GM12878 (cell line): ENCODE data around the gene RHBDF2. TPM values are rescaled to one million over a fixed set of nuclear protein-coding genes. Genes with fewer than 3 reads are reported as not detected.

Source experiments
- ATAC-seq: fragments of 200-7000 bp; cut with Tn5 transposase; 3 replicates; pipeline ENCODE4 v1.9.1; 2020; ENCODE audit warnings: mild to moderate bottlenecking, moderate library complexity
- BruUV-seq: library from RNA; stranded (reverse); fragments of 400-500 nt; replicated peaks from 2 replicates; lab custom pipeline; 2021; lab: Mats Ljungman, UMichigan
- CTCF ChIA-PET: fragments of 300-600 bp; sonication (Branson Sonifier 250); formaldehyde crosslinking; extraction: SDS; loops from one replicate; lab custom pipeline; 2021; ENCODE audit warnings: inconsistent platforms; lab: Yijun Ruan, JAX
- POLR2A ChIA-PET: fragments of 350-600 bp; formaldehyde crosslinking; extraction: SDS; loops from one replicate; lab custom pipeline; 2021; ENCODE audit warnings: inconsistent platforms; lab: Charles Lee
- RAD21 ChIA-PET: fragments of 300-600 bp; sonication (Branson Sonifier 250); formaldehyde crosslinking; loops from one replicate; lab custom pipeline; 2023; ENCODE audit warnings: antibody characterized with exemption; ENCODE audit not compliant: unreplicated experiment; lab: Charles Lee
- SMC1A ChIA-PET: fragments of 300-600 bp; sonication (Branson Sonifier 250); formaldehyde crosslinking; loops from one replicate; lab custom pipeline; 2023; ENCODE audit not compliant: unreplicated experiment, uncharacterized antibody; lab: Charles Lee
- DNase-seq: peaks from one replicate; pipeline ENCODE4 v3.0.0-alpha.2; 2011; ENCODE audit warnings: low read depth, low spot score
- FAIRE-seq: peaks from 3 replicates; lab custom pipeline; 2011; peaks lifted over from hg19 to GRCh38; lab: Jason Lieb, UNC
- H2AFZ ChIP-seq: 2 replicates; pipeline ENCODE4 v1.6.0; 2011; ENCODE audit warnings: low read depth, low read length, control low read depth; ENCODE audit not compliant: control insufficient read depth
- H3K27ac ChIP-seq: 2 replicates; pipeline ENCODE4 v1.5.1; 2011; ENCODE audit warnings: control low read depth; ENCODE audit not compliant: control insufficient read depth, insufficient read depth
- H3K27me3 ChIP-seq, 2 experiments: replicated peaks in 1 of 2; 2 replicates each; pipeline versions ENCODE4 v1.6.0 to v1.6.1; 2011; ENCODE audit warnings: low read length in 1 of 2; ENCODE audit not compliant: control insufficient read depth in 2 of 2, insufficient read depth in 2 of 2
- H3K36me3 ChIP-seq, 2 experiments: 2 replicates each; pipeline ENCODE4 v1.5.1; 2011; ENCODE audit warnings: low read length in 1 of 2; ENCODE audit not compliant: control insufficient read depth in 2 of 2, insufficient read depth in 2 of 2
- H3K4me1 ChIP-seq: 2 replicates; pipeline ENCODE4 v1.6.1; 2011; ENCODE audit warnings: mild to moderate bottlenecking, low read length, moderate library complexity, mixed read lengths; ENCODE audit not compliant: control insufficient read depth, insufficient read depth
- H3K4me2 ChIP-seq: 2 replicates; pipeline ENCODE4 v1.6.0; 2011; ENCODE audit warnings: control low read depth; ENCODE audit not compliant: control insufficient read depth, insufficient read depth
- H3K4me3 ChIP-seq: fragments of 200-600 bp; sonication (generic); 2 replicates; pipeline ENCODE4 v1.5.1; 2016
- H3K79me2 ChIP-seq: 2 replicates; pipeline ENCODE4 v1.6.0; 2011; ENCODE audit warnings: low read length; ENCODE audit not compliant: control insufficient read depth, insufficient read depth
- H3K9ac ChIP-seq: 2 replicates; pipeline ENCODE4 v1.8.0; 2011; ENCODE audit warnings: low read length, control low read depth, mixed read lengths; ENCODE audit not compliant: control insufficient read depth, insufficient read depth
- H3K9me3 ChIP-seq: replicated peaks from 3 replicates; pipeline ENCODE4 v1.5.1; 2011; ENCODE audit warnings: mild to moderate bottlenecking, low read length; ENCODE audit not compliant: control insufficient read depth, insufficient read depth
- H4K20me1 ChIP-seq: 2 replicates; pipeline ENCODE4 v1.6.0; 2011; ENCODE audit not compliant: control insufficient read depth, insufficient read depth
- ATF7 ChIP-seq: fragments of 450-650 bp; IDR thresholded peaks from 2 replicates; pipeline ENCODE4 v1.6.1; 2016; ENCODE audit warnings: low read depth, mild to moderate bottlenecking
- BHLHE40 ChIP-seq, 2 experiments: fragments of 450-650 bp in 1 of 2; IDR thresholded peaks; 2 replicates each; pipeline ENCODE4 v1.6.1; 2011 to 2017; ENCODE audit warnings: low read depth in 2 of 2, borderline replicate concordance in 1 of 2, improper control_type of control experiment in 1 of 2, low read length in 1 of 2, mild to moderate bottlenecking in 1 of 2
- CREB1 ChIP-seq: IDR thresholded peaks from 2 replicates; pipeline ENCODE4 v1.6.1; 2012; ENCODE audit warnings: low read depth, mild to moderate bottlenecking, inconsistent platforms
- KLF5 ChIP-seq: fragments of 450-650 bp; IDR thresholded peaks from 2 replicates; pipeline ENCODE4 v1.6.1; 2014; ENCODE audit warnings: mild to moderate bottlenecking; ENCODE audit not compliant: partially characterized antibody
- NFYB ChIP-seq: IDR thresholded peaks from 2 replicates; pipeline ENCODE4 v1.6.1; 2011; ENCODE audit warnings: low read depth, mild to moderate bottlenecking, low read length, improper control_type of control experiment, moderate library complexity; ENCODE audit not compliant: insufficient read depth
- RAD21 ChIP-seq: IDR thresholded peaks from 2 replicates; pipeline ENCODE4 v1.6.1; 2011; ENCODE audit warnings: mild to moderate bottlenecking, low read depth, low read length, moderate library complexity; ENCODE audit not compliant: insufficient read depth
- RAD51 ChIP-seq: fragments of 450-650 bp; IDR thresholded peaks from 2 replicates; pipeline ENCODE4 v1.6.1; 2016; ENCODE audit warnings: moderate library complexity, mild to moderate bottlenecking, inconsistent platforms
- SMC3 ChIP-seq: IDR thresholded peaks from 2 replicates; pipeline ENCODE4 v1.6.1; 2011; ENCODE audit warnings: low read length, improper control_type of control experiment, borderline replicate concordance
- WGBS: methylation state at CpG from one replicate; pipeline ENCODE4 v1.1.6; 2016; ENCODE audit warnings: low lambda C conversion rate; ENCODE audit not compliant: insufficient replicate concordance, insufficient coverage; ENCODE audit errors: missing lambda C conversion rate; 5-methylcytosine and 5-hydroxymethylcytosine counted together
- in situ Hi-C: fragments of 300-500 bp; cut with MboI; formaldehyde crosslinking; loops from 9 replicates; pipeline ENCODE4 v1.14.3; 2018; ENCODE audit warnings: mixed read lengths
- intact Hi-C: fragments of 100-400 bp; cut with micrococcal nuclease; formaldehyde crosslinking; loops from one replicate; pipeline ENCODE4 v1.14.2; 2022; ENCODE audit not compliant: unreplicated experiment
- polyA plus RNA-seq, 11 experiments: library from polyadenylated mRNA; depleted of rRNA in 4 of 11; unstranded in 6 of 11; stranded (reverse) in 5 of 11; fragments of >200 nt; fragmentation: Nextera tagmentation in 4 of 11; fragmentation: Illumina TruSeq in 1 of 11; extraction: Ambion mirVana in 4 of 11; extraction: Trizol in 1 of 11; gene quantifications; 1 replicate in 1 of 11; 2 replicates in 10 of 11; pipeline versions ENCODE4 v1.2.1 to v1.2.3, GENCODE V29; 2011 to 2016; ENCODE audit warnings: inconsistent platforms in 2 of 11, missing spikeins in 2 of 11, low read depth in 1 of 11
- total RNA-seq, 4 experiments: library from RNA; depleted of rRNA in 3 of 4; stranded (reverse); fragments of >200 nt in 3 of 4; fragmentation: Illumina TruSeq in 1 of 4; extraction: Trizol in 1 of 4; gene quantifications; 2 replicates each; pipeline versions ENCODE4 v1.2.1 to v1.2.3, GENCODE V29; 2013 to 2021
- TF ChIP-seq, protein P1 (sequence below): IDR thresholded peaks from 2 replicates; pipeline ENCODE4 v1.6.1; 2011; ENCODE audit warnings: low read depth, mild to moderate bottlenecking, low read length, moderate library complexity, borderline replicate concordance; ENCODE audit errors: extremely low read depth
- TF ChIP-seq, protein P2 (sequence below): fragments of 450-650 bp; IDR thresholded peaks from 2 replicates; pipeline ENCODE4 v1.6.1; 2017; ENCODE audit warnings: antibody characterized with exemption, mild to moderate bottlenecking, moderate library complexity
- TF ChIP-seq, protein P3 (sequence below): IDR thresholded peaks from 2 replicates; pipeline ENCODE4 v1.6.1; 2012; ENCODE audit warnings: low read depth, low read length, improper control_type of control experiment
- TF ChIP-seq, protein P4 (sequence below), 3 experiments: IDR thresholded peaks in 2 of 3; conservative IDR thresholded peaks in 1 of 3; 2 replicates each; pipeline ENCODE4 v1.5.1; 2011; ENCODE audit warnings: low read depth in 3 of 3, low read length in 3 of 3, mild to moderate bottlenecking in 3 of 3, control low read depth in 2 of 3, moderate library complexity in 2 of 3, inconsistent platforms in 1 of 3, mixed read lengths in 1 of 3; ENCODE audit not compliant: control insufficient read depth in 2 of 3, insufficient read depth in 1 of 3; ENCODE audit errors: extremely low read depth in 1 of 3

Gene RHBDF2
- total and polyA plus RNA-seq, 10 of the 15 experiments (the other 5 are each of a cell fraction or from before 2014, with no cell fraction given): 0.97 to 43.0 (median 18.7) TPM

DNA sequence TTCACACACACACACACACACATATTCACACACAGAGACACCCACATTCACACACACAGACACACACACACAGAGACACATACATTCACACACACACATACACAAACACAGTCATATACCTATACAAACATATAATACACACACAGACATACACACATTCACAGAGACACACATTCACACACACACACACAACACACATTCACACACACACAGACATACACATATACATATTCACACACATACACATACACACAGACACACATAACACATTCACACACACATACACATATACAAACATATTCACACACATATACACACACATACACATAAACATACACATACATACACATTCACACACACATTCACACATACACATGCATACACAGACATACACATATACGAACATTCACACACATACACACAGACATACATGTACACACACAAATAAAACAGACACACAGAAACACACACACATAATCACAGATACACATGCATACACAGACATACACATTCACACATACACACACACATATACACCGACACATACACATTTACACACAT lies 46.5 kb upstream of the RHBDF2 start (continued):
- TF ChIP-seq, protein P1, sequence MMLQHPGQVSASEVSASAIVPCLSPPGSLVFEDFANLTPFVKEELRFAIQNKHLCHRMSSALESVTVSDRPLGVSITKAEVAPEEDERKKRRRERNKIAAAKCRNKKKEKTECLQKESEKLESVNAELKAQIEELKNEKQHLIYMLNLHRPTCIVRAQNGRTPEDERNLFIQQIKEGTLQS: no peak

DNA sequence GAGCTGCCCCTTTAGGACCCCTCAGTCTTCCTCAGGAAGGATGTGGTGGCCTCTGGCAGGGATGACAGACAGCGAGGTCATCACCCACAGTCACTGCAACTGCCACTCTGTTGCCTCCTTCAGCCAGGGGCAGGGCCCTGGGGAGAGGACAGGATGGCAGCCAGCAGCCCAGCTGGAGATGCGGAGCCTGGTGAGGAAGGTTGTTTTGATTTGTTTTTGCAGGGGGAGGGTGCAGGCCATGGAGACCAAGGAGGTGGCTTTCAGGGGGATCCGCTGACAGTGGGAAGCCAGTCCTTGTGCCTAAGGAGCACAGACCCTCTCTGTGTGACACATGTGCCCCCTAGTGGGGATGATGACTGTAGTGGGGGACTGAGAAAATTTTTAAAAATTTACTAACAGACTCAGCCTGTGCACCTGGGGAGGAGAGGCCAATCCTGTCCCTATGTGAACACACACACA lies 46.0 kb upstream of the RHBDF2 start:
- ATAC-seq: peak; percentile 93
- no peak for DNase-seq
- Histone ChIP-seq H4K20me1 (no peaks in the 10 kb centered on the region), H3K9ac (no peak overlapping the region), H3K4me3 (no peak overlapping the region), H2AFZ (no peak overlapping the region), H3K27ac (no peak overlapping the region), H3K27me3 (peaks cover 0 to 3% of the 10 kb centered on the region in 2 experiments; a peak in 3 of 4 replicates), H3K36me3 (no peaks in the 10 kb centered on the region; a peak in 1 of 4 replicates), H3K4me1 (no peaks in the 10 kb centered on the region; the same call in 1 of the 2 replicates), H3K9me3 (no peaks in the 10 kb centered on the region), H3K79me2 (no peaks in the 10 kb centered on the region), H3K4me2 (no peak overlapping the region)
- in situ Hi-C loops (no loop called here), intact Hi-C loops (loop anchor here (1.0 to 2.0 kb wide), 2 partner anchors 24 to 82 kb away; no protein-coding TSS in a partner anchor)
- FAIRE-seq: no peak
- BruUV-seq: no TSS peak
- CTCF ChIA-PET: interaction anchor here (0.5 to 4.7 kb wide), 14 partner anchors 11 to 382 kb away, joined by 3 to 36 read pairs (median 4); partner anchors contain the start of gene AANAT
- RAD21 ChIA-PET: interaction anchor here (1.8 to 2.5 kb wide), 2 partner anchors 19 to 24 kb away, joined by 5 to 9 read pairs; no protein-coding TSS in a partner anchor
- WGBS: 76% methylated on average over 3 of the region's 3 CpGs
- POLR2A ChIA-PET: no interaction called here
- SMC1A ChIA-PET: interaction anchor here (1.1 to 3.7 kb wide), 6 partner anchors 11 to 45 kb away, joined by 3 to 18 read pairs (median 7); no protein-coding TSS in a partner anchor
- TF ChIP-seq RAD21: peak; percentile 79
- TF ChIP-seq, protein P2, sequence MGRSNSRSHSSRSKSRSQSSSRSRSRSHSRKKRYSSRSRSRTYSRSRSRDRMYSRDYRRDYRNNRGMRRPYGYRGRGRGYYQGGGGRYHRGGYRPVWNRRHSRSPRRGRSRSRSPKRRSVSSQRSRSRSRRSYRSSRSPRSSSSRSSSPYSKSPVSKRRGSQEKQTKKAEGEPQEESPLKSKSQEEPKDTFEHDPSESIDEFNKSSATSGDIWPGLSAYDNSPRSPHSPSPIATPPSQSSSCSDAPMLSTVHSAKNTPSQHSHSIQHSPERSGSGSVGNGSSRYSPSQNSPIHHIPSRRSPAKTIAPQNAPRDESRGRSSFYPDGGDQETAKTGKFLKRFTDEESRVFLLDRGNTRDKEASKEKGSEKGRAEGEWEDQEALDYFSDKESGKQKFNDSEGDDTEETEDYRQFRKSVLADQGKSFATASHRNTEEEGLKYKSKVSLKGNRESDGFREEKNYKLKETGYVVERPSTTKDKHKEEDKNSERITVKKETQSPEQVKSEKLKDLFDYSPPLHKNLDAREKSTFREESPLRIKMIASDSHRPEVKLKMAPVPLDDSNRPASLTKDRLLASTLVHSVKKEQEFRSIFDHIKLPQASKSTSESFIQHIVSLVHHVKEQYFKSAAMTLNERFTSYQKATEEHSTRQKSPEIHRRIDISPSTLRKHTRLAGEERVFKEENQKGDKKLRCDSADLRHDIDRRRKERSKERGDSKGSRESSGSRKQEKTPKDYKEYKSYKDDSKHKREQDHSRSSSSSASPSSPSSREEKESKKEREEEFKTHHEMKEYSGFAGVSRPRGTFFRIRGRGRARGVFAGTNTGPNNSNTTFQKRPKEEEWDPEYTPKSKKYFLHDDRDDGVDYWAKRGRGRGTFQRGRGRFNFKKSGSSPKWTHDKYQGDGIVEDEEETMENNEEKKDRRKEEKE: no peak
- no peak for TF ChIP-seq ATF7
- peak; percentile 43; the same call in 1 of the 2 replicates for TF ChIP-seq RAD51
- 0 out of 2 replicates have a peak, but pooled peaks have one; percentile 38 for TF ChIP-seq CREB1
- TF ChIP-seq, protein P3, sequence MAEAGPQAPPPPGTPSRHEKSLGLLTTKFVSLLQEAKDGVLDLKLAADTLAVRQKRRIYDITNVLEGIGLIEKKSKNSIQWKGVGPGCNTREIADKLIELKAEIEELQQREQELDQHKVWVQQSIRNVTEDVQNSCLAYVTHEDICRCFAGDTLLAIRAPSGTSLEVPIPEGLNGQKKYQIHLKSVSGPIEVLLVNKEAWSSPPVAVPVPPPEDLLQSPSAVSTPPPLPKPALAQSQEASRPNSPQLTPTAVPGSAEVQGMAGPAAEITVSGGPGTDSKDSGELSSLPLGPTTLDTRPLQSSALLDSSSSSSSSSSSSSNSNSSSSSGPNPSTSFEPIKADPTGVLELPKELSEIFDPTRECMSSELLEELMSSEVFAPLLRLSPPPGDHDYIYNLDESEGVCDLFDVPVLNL: no peak
- peak; percentile 69; the same call in 1 of the 2 replicates for TF ChIP-seq NFYB
- peak in 1 of 2 experiments; percentile 18; a peak in 1 of 4 replicates for TF ChIP-seq BHLHE40 (IDR thresholded peaks at IDR 0.05; ENCODE audit: borderline replicate concordance in 1 of 2, low read depth in 2 of 2, low read length in 1 of 2)
- TF ChIP-seq, protein P4, sequence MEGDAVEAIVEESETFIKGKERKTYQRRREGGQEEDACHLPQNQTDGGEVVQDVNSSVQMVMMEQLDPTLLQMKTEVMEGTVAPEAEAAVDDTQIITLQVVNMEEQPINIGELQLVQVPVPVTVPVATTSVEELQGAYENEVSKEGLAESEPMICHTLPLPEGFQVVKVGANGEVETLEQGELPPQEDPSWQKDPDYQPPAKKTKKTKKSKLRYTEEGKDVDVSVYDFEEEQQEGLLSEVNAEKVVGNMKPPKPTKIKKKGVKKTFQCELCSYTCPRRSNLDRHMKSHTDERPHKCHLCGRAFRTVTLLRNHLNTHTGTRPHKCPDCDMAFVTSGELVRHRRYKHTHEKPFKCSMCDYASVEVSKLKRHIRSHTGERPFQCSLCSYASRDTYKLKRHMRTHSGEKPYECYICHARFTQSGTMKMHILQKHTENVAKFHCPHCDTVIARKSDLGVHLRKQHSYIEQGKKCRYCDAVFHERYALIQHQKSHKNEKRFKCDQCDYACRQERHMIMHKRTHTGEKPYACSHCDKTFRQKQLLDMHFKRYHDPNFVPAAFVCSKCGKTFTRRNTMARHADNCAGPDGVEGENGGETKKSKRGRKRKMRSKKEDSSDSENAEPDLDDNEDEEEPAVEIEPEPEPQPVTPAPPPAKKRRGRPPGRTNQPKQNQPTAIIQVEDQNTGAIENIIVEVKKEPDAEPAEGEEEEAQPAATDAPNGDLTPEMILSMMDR (IDR thresholded peaks at IDR 0.05 in 2 of 3, conservative IDR thresholded peaks at IDR 0.05 in 1 of 3; ENCODE audit: control insufficient read depth in 2 of 3, extremely low read depth in 1 of 3, insufficient read depth in 1 of 3, low read depth in 3 of 3, low read length in 3 of 3): peak; percentile 65 to 82 (median 80)
- TF ChIP-seq KLF5: no peak
- TF ChIP-seq SMC3: peak; percentile 78
